LoVo (cell line): Measurements from ENCODE around the gene MTERF2.
"Not testable (repeated sequence)": the region's sequence is repeated elsewhere in the genome, so short reads cannot be mapped to it uniquely, and the experiment has no call there.

Experiments
- DNase-seq: peaks from one replicate; pipeline ENCODE4 v3.0.0-alpha.2; 2016; ENCODE audit warnings: low spot score

MTERF2 gene

GRCh38 chr12:106986625-106987389, at the start of gene MTERF2:
TSS of gene MTERF2 (minus strand) at chr12:106987146. CDS start at chr12:106978714, 8,432 bp downstream.
- peak; percentile 97 for DNase-seq

- no peak for DNase-seq
These were observed 48.8 kb upstream of the MTERF2 start for GRCh38 chr12:107035733-107036132.

- DNase-seq = no peak
These were observed 47.1 kb upstream of the MTERF2 start for GRCh38 chr12:107033758-107034739.

DNA sequence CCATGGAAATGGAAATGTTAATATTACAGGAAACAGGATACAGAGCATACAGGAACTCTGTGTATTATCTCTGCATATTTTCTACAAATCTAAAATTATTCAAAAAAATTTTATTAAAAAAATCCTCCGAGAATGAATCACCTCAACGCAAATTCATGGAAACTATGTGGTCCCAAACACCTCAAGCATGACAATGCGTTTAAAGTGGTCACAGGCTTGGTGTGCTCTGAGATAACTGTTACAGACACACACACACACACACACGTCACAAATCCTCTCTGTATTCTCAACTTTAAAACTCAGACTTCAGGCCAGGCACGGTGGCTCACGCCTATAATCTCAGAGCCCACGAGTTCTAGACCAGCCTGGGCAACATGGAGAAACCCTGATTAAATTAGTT, 45.3 kb upstream of the MTERF2 start:
- no peak for DNase-seq

DNA sequence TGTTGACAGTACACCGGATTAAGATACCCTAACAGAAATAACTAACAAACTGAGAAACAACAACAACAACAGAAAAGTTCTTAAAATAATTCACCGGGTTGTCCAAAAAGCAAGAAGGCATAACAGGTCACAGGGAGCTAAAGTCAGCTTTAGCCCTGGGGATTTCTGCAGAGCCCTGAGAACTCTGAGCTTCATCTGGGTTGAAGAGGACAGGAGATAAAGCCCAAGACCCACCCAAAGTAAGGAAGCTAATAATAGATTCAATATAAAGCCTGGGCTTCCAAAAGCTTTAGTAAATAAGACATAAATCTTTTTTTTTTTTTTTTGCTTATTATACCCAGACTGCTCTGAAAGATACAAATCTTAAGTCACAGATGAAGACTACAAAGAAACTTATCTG, 44.1 kb upstream of the MTERF2 start:
- DNase-seq = no peak

DNA sequence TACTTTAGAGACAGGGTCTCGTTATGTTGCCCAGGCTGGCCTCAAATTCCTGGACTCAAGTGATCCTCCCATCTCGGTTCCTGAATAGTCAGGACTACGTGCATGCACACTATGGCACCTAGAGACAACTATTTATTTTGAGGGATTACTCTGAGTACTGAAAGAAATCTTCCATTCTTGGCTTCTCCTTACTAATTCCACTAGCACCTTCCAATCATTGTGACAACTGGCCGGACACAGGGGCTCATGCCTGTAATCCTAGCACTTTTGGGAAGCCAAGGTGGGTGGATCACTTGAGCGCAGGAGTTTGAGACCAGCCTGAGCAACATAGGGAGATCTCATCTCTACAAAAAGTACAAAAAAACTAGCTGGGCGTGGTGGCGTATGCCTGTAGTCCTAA, 42.1 kb upstream of the MTERF2 start:
- no peak for DNase-seq

DNA sequence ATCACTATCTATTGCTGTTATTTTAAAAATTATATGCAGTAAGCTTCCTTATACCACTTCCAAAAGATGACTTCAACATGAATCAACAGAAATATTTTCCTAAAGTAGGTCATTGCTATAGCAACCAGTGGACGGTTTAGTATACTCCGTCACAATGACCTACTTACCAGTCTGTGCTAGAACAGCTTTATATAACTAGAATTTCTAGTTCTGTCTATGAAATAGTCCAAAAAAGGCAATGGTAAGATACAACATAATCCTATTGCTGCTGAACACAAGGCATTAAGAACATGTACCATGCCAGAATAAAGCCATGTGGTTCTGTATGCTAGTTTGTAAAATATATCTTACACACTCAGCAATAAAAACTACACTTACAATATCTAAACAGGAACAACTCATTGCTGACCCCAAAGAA, 40.7 kb upstream of the MTERF2 start:
- peak; percentile 59 for DNase-seq

- DNase-seq = no peak
These were observed 40.1 kb upstream of the MTERF2 start for GRCh38 chr12:107026806-107027635.

- not testable (repeated sequence) for DNase-seq
These were observed 39.4 kb upstream of the MTERF2 start for GRCh38 chr12:107026356-107026755.

GRCh38 chr12:107025671-107026070, 38.7 kb upstream of the MTERF2 start:
- no peak for DNase-seq

- DNase-seq = no peak
These were observed 32.6 kb upstream of the MTERF2 start for GRCh38 chr12:107019546-107019945.

GRCh38 chr12:107017042-107017441, 30.1 kb upstream of the MTERF2 start:
- DNase-seq = no peak

- peak; percentile 29 for DNase-seq
These were observed 27.1 kb upstream of the MTERF2 start for GRCh38 chr12:107014055-107014454.

- DNase-seq = no peak
These were observed 25.9 kb upstream of the MTERF2 start for GRCh38 chr12:107012736-107013425.

DNA sequence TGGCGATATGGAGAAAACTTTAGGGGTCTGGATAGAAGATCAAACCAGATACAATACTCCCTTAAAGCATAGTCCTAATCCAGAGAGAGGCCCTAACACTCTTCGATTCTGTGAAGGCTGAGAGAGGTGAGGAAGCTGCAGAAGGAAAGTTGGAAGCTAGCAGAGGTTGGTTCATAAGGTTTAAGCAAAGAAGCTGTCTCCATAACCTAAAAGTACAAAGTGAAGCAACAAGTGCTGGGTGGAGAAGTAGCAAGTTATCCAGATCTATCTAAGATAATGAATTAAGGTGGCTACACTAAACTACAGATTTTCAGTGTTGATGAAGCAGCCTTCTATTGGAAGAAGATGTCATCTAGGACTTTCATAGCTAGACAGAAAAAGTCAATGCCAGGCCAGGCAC, 24.6 kb upstream of the MTERF2 start:
- DNase-seq = no peak

DNA sequence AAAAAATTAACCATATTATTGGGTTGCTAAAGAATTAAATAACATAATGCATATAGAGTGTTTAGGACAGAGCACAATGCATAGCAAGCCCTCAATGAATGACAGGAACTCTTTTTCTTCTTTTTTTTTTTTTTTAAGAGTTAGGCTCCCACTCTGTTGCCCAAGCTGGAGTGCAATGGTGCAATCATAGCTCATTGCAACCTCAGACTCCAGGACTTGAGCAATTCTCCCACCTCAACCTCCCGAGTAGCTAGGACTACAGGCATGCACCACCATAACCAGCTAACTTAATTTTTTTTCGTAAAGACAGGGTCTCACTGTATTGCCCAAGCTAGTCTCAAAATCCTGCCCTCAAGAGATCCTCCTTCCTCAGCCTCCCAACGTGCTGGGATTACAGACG, 20.5 kb upstream of the MTERF2 start:
- DNase-seq = no peak

- not testable (repeated sequence) for DNase-seq
These were observed 15.7 kb upstream of the MTERF2 start for GRCh38 chr12:107002665-107003064.

- no peak for DNase-seq
These were observed 12.5 kb upstream of the MTERF2 start for GRCh38 chr12:106999446-106999845.

- DNase-seq = no peak
These were observed 11.0 kb upstream of the MTERF2 start for GRCh38 chr12:106997916-106998315.

DNA sequence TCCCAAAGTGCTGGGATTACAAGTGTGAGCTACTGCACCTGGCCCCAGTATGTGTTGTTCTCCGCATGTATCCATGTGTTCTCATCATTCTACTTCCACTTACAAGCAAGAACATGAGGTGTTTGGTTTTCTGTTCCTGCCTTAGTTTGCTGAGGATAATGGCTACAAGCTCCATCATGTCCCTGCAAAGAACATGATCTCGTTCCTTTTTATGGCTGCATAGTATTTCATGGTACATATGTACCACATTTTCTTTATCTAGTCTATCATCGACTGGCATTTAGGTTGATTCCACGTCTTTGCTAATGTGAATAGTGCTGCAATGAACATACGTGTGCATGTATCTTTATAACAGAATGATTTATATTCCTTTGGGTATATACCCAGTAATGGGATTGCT, 9.2 kb upstream of the MTERF2 start:
- not testable (repeated sequence) for DNase-seq

DNA sequence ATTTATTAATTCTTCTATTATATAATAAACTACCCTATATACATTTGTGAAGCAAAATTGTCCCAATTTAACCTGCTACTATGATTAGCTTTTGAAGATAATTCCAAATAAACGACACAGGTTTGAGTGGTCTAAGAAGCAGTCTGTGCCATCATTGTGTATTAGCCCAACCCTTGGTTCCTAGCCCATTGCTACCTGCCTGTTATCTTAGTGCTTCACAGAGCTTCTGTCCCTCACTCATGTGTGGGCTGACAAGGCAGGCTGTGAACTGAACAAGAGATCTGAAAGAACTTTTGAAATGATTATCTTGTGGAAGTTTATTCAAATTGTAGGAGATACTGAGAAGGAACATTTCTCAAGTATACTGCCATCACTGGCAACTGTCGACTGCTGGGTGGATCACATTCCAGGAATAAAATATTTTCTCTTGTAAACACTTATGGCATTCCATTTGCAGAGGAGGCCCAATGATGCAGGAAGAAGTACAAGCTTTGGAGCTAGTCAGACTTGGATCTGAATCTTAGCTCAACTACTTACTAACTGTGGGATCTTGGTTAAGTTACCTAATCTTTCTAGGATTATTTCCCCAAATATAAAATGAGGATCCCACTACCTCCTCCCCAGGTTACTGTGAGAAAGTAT, 7.8 kb upstream of the MTERF2 start:
- DNase-seq = no peak
